HG02885 (cell line): ENCODE results near the gene SLC24A3.
"Not testable (repeated sequence)": the region's sequence is repeated elsewhere in the genome, so short reads cannot be mapped to it uniquely, and the experiment has no call there.

Experiments used
- ATAC-seq: cut with Tn5 transposase; IDR thresholded peaks from one replicate; pipeline ENCODE4 v1.9.1; 2021; ENCODE audit warnings: mild to moderate bottlenecking; ENCODE audit not compliant: unreplicated experiment, poor library complexity

The SLC24A3 gene

DNA sequence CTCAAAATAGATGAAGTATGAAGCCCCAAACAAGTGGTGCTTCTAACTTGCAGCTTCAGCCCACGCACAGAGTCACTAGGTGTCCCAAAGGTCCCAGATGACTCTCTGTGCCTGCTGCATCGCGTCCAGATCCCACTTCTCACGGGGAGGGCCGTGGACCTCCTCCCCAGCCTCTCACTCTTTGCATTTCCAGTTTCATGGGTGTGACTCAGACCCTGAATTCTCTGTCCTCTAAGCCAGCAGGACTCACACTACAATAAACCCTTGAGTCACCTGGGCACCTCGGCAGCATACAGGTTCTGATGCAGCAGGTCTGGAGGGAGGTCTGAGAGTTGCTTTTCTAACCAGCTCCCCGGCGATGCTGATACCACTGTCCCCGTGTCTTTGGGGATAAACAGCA is 431.6 kb downstream of the SLC24A3 start:
- ATAC-seq: peak; percentile 55

DNA sequence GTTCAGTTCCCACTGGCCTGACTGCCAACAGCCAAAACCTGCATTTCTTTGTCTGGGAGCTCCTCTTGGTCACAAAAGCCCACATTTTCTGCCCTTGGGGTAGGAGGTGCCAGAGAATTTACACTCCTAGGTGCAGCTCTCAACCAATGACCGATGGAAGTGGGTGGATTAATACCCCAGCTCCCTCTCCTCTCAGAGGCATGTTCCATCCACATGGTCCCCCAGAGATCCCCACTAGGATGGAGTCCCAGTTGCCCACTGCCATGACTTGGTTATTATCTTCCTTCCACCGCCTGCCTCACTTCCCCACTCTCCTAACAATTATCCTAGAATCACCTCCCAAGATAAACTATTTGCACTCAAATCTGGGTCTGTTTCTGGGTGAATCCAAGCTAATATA is 434.5 kb downstream of the SLC24A3 start:
- ATAC-seq: no peak

DNA sequence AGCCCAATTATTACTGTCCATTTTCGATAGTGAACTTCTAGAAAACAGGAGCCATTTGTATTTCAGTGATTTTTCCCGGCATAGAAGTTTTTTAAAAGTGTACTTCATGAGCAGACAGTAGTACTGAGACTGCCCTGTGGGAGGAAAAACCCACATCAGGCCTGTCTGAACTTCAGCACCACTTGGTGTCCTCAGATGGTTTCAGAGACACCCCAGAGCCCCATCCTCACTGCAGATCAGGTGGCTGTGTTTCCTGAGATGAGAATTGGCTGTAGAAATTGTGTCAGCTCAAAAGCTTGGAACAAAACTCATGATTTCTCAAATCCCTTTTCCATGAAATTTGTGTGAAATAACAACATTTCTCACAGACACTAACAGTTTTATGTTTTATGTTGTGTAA is 435.6 kb downstream of the SLC24A3 start:
- ATAC-seq: peak; percentile 47

DNA sequence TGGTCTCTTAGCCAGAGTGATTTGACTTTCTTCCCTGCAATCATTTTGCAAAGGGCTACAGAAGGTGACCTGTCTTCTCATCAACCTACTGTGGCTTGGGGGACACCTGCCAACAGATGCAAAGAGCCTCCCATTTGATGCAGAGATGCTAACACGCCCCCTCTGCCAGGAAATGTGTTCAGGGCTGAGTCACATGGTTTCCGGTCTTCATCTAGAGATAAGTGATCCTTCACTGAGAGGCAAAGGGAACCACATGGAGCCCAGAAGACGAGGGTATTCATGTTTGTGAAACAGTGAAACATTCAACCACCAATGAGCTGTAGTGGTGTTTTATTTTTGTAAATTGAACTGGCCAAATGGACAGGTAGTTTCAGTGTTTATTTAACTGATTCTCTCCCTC is 436.6 kb downstream of the SLC24A3 start:
- no peak for ATAC-seq

DNA sequence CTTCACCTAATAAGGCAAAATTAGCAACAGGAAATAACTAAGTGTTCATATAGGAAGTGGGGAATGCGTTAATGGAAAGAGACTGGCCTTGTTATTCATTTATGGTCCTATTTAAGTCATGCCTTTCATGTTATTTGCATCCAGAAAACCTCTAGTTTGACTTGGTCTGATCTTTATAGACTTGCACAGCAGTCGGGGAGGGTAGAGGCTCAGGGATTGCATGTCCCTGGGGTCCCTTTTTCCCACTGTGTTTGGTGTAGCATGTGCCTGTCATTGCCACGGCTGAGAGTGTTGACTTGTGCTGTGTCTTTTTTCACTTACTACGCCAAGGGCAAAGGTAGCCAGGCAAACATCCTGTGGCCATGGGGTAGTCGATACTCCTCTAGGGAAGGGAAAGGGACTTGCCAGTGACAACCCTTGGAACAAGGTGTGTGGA is 440.2 kb downstream of the SLC24A3 start:
- no peak for ATAC-seq

DNA sequence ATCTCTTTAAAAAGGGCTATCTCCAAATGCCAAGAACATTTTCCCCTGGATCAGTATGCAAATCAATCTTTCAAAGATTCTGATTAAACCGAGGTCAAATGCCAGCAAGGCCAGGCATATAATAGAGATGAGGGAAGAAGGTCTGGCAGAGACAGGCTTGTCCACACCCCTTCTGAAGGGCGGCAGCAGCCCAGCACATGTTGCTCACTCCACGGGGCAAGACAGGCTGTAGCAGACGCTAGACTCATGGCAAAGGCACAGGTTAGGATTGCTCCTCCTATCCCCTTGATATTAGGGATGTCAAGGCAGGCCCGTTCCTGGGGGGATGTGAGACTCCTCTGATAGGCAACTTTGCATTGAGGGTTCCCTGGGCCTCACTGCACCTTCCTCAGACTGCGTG is 440.9 kb downstream of the SLC24A3 start:
- no peak for ATAC-seq

DNA sequence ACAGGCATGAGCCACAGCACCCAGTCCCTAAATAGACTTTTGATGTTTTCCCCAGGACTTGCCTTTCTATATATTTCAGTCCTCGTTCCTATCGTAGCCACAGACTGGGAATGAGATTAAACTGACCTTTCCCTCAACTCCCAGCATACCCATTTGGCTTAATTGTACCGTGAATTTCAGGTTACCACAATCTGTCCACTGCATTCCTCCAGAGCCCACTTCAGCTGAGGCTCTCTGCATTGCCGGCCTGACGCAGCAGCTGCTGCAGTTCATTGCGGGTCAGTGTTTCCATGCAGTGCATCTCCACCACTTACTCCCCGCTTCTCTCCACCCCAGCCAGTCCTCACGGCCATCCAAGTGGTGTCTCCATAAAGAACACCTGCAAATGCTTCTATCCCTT is 442.5 kb downstream of the SLC24A3 start:
- no peak for ATAC-seq

DNA sequence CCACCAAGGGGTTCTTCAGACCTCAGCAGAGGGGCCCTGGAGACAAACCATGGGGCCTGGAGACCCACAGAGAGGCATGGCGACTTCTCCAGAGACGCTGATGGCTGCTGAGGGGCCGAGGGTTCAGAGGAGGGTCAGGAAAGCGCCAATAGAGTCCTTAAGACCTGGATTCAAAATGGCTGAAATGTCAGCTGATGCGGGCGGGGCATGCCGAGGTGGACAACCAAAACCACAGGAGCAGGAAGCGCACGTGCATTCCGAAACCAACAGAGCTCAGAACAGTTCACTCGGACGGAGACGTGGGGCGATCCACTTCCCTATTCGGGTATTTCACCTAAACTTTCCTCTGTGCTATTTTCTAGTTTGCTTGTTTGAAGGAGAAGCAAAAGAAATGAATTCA is 445.7 kb downstream of the SLC24A3 start:
- peak; percentile 76 for ATAC-seq

DNA sequence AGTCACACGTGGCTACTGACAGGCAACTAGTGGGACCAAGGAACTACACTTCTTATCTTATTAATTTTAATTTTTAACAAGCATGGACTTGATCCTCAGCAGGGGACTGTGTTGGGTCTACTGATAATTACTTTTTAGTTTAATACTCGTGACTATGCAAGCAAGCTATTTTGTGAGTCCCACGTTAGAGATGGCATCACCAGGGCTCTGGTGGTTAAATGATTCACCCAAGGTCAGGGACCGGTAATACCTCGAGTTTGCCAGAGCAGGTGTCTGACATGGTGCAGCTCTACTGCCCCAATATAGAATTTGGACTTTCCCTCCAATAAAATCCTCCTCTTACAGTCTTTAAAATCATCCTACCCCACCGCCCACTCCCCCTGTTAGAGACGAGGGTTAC is 447.0 kb downstream of the SLC24A3 start:
- ATAC-seq: peak; percentile 38

DNA sequence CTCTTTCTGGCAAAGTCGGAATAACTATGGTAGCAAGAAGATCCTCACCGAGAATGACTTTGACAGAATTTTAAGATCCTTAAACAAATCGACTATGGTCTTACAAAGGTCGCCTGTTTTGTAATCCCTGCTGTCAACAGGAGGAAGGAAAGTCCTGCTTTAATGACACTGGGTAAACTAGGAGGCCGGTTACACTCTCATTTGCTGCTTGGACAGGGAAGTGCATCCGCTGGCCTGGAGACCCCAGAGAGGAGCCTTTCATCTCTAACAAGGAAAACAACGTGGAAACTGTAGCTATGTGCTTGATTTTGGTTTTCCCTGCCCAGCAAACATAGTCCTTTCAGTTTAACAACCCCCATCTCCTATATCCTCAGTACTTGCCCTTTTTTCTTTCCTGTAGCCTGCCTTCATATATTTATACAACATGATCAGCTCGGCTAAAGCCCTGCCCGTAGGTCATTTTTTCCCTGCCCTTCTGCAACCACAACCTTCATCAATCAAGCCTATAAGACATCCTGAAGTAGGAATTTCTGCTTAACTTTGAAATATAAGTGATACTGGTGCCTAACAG is 448.5 kb downstream of the SLC24A3 start:
- no peak for ATAC-seq

DNA sequence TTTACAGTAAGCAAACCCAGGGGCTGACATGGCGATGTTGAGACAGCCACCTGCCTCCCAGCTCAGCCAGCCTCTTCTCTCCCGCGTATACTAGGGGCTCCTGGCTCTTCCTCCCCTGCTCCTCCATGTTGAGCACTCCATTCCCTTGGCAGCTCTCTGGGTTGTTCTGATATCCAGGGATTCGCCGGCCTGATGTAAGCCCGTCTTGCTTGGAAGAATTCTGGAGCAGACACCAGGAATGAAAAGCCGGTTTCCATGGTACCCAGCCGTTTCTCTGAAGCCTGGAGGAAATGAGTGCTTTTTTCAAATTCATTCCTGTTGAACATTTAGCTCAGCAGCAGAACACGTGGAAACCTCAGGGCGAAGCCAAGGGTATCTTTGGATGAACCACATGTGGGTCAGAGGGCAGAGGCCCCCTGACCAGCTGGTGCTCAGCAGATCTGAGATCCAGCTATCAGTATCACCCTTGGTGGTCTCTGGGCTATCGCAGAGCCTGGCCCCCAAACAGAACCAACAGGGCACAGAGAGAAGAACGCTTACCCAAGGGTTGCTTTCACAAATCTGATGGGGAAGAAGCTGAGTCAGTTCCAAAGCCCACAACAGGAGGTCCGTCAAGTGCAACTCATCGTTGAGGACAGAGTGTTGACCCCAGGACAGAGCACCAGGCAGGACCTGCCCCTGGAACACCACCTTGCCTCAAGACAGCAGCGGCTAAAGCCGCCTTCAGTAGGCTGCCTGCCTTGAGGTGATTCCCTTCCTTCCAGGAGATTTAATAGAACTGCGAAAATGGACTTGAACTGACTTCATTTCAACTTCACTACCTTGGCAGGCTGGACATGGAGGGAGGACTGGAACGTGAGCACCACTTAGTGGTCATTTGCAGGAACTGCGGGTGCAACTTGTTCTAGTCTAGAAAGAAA is 449.5 kb downstream of the SLC24A3 start:
- peak; percentile 47 for ATAC-seq

DNA sequence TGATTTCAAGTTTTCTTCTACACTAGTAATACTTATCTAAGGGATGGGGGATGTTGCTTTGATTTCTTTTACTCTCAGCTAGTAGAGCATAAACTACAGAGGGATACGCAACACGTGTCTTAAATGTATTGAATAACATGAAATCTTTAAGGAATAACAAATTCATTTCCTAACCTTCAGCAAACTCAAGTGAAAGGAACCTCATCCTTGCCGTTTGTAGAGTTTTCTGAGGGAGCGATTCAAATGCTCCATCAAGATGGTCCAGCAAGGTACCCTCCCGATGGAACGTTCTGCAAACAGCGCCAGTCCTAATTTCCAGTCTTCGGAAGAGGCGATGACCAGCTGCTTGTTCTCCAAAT is 450.2 kb downstream of the SLC24A3 start:
- ATAC-seq: no peak

DNA sequence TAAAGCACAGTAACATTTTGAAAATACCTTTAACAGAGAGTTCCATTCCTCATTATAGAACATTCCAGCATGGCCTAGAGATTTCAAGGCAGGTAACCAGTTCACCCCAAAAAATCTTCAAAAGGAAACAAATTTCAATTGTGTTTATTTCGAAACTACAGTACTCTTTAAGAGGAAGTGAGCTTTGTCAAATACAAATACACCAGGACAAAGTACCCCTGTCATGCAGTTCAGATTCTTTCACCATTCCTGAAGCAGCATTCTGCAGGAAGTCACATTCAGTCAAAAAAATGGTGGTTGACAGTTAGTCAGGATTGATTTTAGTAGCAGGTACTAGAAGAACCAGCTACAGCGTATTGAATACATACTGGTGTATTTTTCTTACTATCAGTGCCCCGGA is 456.0 kb downstream of the SLC24A3 start:
- no peak for ATAC-seq

DNA sequence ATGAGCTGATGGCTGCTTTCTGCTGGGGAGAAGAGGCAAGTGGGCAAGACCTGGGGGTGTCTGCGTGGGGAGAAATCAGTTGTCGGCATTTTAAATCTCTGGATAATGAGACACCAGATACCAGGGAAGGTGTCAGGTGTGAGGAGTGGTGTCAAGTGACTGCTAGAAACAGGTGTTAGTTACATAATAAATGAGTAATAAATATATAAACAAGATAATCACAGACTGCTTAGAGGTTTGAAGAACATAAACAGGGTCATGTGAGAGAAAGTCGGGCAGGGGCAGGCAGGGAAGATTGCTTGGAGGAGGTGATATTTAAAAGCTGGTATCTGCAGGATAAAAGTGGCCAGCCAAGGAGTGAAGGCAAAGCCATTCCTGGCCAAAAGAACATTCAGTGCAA is 458.4 kb downstream of the SLC24A3 start:
- ATAC-seq: no peak

DNA sequence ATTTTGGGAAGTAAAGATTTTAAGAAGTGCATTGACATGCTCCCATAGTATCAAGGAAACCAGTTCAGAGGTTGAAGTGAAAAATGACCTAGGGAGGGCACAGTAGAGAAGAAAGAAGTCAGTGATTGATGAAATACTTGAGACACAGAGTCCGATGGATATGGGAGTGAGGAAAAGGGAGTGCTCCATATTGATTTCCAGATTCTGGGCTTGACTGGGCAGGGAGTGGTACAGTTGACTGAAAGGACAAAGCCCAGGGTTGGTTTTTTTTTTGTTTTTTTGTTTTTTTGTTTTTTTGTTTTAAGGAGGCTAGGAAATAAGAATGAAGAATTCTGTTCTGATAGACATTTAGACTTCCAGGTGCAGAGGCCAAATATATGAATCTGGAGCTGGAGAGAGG is 458.9 kb downstream of the SLC24A3 start:
- ATAC-seq: no peak

DNA sequence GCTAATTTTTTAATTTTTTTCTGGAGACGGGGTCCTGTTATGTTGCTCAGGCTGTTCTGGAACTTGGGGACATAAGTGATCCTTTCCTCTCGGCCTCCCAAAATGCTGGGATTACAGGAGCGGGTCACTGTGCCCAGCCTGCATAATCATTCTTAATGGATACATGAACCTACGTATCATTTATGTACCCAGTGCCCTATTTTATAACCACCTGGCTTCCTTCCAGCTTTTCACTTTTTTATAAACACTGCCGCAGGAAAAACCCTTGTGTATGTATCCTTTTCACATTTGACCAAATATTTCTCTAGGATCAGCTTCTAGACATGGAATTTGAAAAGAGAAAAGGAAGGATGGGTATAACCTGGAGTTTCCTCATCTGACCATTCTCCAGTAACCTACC is 460.1 kb downstream of the SLC24A3 start:
- no peak for ATAC-seq

DNA sequence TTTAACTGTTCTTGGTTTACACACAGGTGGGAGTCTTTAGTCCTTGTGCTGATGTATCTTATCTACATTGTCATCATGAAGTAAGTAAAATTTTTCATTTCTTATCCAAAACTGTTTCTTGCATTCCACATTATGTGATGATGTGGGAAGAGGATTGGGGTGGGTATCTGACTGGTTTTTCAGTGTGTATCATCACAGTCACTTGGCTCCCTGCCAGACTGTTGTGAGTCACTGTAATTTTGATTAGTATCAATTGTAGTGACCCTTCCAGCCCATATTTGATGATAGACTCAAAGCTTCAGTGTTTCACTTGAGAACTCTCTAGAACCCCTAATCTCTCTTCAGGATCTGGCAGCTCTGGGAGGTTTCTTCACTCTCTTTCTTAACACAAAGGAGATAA is 461.1 kb downstream of the SLC24A3 start:
- ATAC-seq: no peak

DNA sequence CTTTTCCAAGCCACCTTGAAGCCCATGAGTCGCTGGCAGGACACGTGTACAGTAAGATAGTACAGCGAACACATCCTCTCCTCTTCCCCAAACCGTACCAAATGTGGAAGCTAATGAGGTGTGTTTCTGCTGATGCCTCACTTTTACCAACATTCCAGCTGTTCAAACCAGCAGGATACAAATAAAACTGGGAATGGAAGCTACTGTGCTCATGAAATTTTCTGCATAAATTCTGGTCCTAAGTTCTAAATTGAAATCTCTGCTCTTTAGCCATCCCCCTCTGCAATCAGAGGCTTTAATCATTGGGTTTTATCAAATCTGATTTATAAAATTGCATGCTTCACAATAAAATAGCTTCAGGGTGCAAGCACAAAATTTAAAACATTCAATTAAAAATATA is 463.8 kb downstream of the SLC24A3 start:
- ATAC-seq: no peak

DNA sequence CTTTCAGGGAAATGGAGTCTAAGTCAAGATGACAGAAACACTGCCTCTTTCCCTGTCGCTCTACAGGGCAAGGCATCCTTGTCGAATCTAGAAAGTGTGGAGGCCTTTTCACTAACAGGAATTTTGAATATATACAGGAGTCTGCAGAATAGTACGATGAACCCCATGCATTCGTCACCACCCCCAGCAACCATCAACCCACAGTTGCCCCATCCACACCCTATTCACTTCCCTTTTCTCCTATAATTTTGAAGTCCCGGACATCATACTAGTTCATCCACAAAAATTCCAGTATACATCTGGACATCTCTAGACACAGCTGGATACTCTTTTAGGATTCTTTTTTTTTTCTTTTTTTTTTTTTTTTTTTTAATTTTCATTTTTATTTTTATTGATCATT is 464.9 kb downstream of the SLC24A3 start:
- no peak for ATAC-seq

DNA sequence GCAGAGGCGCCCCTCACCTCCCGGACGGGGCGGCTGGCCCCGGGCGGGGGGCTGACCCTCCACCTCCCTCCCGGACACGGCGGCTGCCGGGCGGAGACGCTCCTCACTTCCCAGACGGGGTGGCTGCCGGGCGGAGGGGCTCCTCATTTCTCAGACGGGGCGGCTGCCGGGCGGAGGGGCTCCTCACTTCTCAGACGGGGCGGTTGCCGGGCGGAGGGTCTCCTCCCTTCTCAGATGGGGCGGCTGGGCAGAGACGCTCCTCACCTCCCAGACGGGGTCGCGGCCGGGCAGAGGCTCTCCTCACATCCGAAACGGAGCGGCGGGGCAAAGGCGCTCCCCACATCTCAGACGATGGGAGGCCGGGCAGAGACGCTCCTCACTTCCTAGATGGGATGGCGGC is 466.1 kb downstream of the SLC24A3 start:
- not testable (repeated sequence) for ATAC-seq

DNA sequence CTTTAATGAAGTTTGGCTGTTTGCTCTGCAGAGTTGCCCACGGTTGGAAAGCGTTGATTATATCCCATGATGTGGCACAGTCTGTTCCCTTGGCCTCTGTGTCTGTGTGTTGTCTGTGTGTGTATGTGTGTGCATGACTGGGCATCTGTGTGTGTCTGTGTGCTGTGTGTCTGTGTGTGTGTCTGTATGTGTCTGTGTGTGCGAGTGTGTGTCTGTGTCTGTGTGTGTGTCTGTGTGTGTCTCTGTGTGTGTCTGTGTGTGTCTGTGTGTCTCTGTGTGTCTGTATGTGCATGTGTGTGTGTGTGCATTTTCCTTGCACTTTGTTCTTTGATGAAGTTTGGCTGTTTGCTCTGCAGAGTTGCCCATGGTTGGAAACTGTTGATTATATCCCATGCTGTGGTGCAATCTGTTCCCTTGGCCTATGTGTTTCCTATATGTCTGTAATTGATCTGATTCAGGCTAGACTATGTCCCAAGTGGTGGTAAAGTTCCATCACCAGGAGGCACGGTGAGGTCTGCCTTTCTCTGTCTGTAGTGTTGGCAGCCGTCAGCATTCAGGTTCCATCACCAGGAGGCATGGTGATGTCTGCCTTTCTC is 467.6 kb downstream of the SLC24A3 start:
- no peak for ATAC-seq

DNA sequence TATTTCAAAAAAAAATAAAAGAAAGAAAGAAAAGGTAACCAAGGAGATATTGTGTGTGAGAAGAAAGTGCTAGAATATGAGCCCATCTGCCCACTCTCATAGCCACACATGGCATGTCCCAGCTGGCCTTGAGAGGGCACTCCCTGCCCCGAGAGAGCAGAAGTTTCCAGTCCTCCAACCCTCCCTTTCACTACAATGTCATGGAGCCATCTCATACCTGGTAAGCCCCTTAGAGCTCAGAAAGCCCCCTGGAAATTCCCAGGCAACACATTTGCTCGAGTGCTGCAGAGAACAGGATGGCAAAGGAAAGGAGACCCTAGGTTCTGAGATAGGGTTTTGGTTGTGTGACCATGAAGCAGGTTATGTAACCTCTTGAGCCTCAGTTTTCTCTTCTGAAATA is 469.8 kb downstream of the SLC24A3 start:
- ATAC-seq: no peak
